22Rv1 (cell line): ENCODE data around the gene PPP1R15B.

Experiments
- H3K27ac ChIP-seq: fragments of 450-650 bp; 2 replicates; pipeline ENCODE4 v1.5.1; 2017
- ZFX ChIP-seq: fragments of 450-650 bp; IDR thresholded peaks from 2 replicates; pipeline ENCODE4 v1.6.1; 2017; ENCODE audit warnings: antibody characterized with exemption, borderline replicate concordance
- TF ChIP-seq, protein P1 (sequence below): fragments of 450-650 bp; IDR thresholded peaks from 2 replicates; pipeline ENCODE4 v1.5.1; 2017; ENCODE audit warnings: mild to moderate bottlenecking

Gene PPP1R15B

GRCh38 chr1:204411451-204412204 lies at the start of gene PPP1R15B:
TSS of gene PPP1R15B (minus strand) at chr1:204411817. CDS start at chr1:204411411, 406 bp downstream.
- TF ChIP-seq, protein P1, sequence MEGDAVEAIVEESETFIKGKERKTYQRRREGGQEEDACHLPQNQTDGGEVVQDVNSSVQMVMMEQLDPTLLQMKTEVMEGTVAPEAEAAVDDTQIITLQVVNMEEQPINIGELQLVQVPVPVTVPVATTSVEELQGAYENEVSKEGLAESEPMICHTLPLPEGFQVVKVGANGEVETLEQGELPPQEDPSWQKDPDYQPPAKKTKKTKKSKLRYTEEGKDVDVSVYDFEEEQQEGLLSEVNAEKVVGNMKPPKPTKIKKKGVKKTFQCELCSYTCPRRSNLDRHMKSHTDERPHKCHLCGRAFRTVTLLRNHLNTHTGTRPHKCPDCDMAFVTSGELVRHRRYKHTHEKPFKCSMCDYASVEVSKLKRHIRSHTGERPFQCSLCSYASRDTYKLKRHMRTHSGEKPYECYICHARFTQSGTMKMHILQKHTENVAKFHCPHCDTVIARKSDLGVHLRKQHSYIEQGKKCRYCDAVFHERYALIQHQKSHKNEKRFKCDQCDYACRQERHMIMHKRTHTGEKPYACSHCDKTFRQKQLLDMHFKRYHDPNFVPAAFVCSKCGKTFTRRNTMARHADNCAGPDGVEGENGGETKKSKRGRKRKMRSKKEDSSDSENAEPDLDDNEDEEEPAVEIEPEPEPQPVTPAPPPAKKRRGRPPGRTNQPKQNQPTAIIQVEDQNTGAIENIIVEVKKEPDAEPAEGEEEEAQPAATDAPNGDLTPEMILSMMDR, result no peak
- TF ChIP-seq ZFX, result no peak
- peak within 1 kb of the TSS; percentile 91 for H3K27ac ChIP-seq

- no peak overlapping the region for H3K27ac ChIP-seq
- no peak for TF ChIP-seq ZFX
- TF ChIP-seq, protein P1, result no peak
Measured at GRCh38 chr1:204460346-204460745, 48.7 kb upstream of the PPP1R15B start.

GRCh38 chr1:204459706-204460105 lies 48.1 kb upstream of the PPP1R15B start:
- no peak for TF ChIP-seq ZFX
- TF ChIP-seq, protein P1, result no peak
- H3K27ac ChIP-seq, result no peak overlapping the region

DNA sequence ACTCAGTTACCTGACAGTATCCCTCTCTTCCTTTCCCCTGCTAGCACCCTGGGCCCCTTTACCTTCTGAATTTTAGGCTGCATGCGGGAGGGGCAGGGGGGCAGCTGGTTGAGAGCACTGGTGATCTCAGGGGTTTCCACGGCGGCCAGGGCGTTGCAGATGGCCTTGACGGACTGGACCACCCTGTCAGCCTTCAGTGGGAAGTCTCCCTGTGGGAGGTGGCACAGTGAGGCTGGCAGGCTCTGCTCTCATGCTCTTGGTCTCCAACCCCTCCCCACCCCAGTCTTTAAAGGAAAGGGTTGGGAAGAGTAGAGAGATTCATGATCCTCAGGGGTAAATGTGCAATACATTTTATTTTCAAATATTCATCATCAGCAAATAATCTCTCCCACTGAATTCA lies 46.0 kb upstream of the PPP1R15B start:
- TF ChIP-seq ZFX, result no peak
- TF ChIP-seq, protein P1, result no peak
- H3K27ac ChIP-seq, result no peak overlapping the region

- TF ChIP-seq ZFX, result no peak
- TF ChIP-seq, protein P1, result no peak
Measured at GRCh38 chr1:204456826-204457442, 45.3 kb upstream of the PPP1R15B start.

GRCh38 chr1:204455831-204456145 lies 44.2 kb upstream of the PPP1R15B start:
- TF ChIP-seq, protein P1, result no peak
- no peak for TF ChIP-seq ZFX

More at GRCh38 chr1:204456826-204457442, 45.3 kb upstream of the PPP1R15B start:
- H3K27ac ChIP-seq, result no peak overlapping the region

More at GRCh38 chr1:204455831-204456145, 44.2 kb upstream of the PPP1R15B start:
- no peak overlapping the region for H3K27ac ChIP-seq
